WTC11 (cell line): ENCODE measurements around the gene AGPS. TPM values are rescaled to one million over a fixed set of nuclear protein-coding genes. Genes with fewer than 3 reads are reported as not detected.

Experiments used
- ATAC-seq: fragments of 200-7000 bp; cut with Tn5 transposase; 2 replicates; pipeline ENCODE4 v1.10.0; 2021; ENCODE audit warnings: mild to moderate bottlenecking, moderate library complexity
- CTCF ChIA-PET: fragments of 300-600 bp; sonication (Branson Sonifier 250); formaldehyde crosslinking; loops from one replicate; lab custom pipeline; 2021; ENCODE audit warnings: antibody characterized with exemption; lab: Charles Lee
- POLR2A ChIA-PET: fragments of 350-600 bp; sonication (Branson Sonifier 250); formaldehyde crosslinking; loops from one replicate; lab custom pipeline; 2021; ENCODE audit warnings: antibody characterized with exemption; lab: Charles Lee
- DNase-seq: peaks from one replicate; pipeline ENCODE4 v3.0.0; 2021; ENCODE audit warnings: low spot score
- H3K27ac Mint-ChIP-seq: 2 replicates; pipeline ENCODE4 v1.8.0; 2021; ENCODE audit warnings: mixed read lengths
- H3K27me3 Mint-ChIP-seq: 2 replicates; pipeline ENCODE4 v1.8.0; 2021; ENCODE audit warnings: low read depth, mild to moderate bottlenecking, moderate library complexity, mixed read lengths
- H3K36me3 Mint-ChIP-seq: 2 replicates; pipeline ENCODE4 v1.8.0; 2021; ENCODE audit warnings: mixed read lengths
- H3K4me1 Mint-ChIP-seq: 2 replicates; pipeline ENCODE4 v1.8.0; 2022; ENCODE audit warnings: mixed read lengths
- H3K4me3 Mint-ChIP-seq: 2 replicates; pipeline ENCODE4 v1.8.0; 2021; ENCODE audit warnings: mild to moderate bottlenecking, moderate library complexity, mixed read lengths
- H3K9me3 Mint-ChIP-seq: 2 replicates; pipeline ENCODE4 v1.8.0; 2021; ENCODE audit warnings: mixed read lengths
- E2F4 ChIP-seq: sonication (generic); formaldehyde crosslinking; IDR thresholded peaks from 2 replicates; pipeline ENCODE4 v1.8.1; 2022; ENCODE audit warnings: low read depth, mild to moderate bottlenecking, moderate library complexity, missing genetic modification reagents, borderline replicate concordance
- IRF1 ChIP-seq: sonication (generic); formaldehyde crosslinking; IDR thresholded peaks from 2 replicates; pipeline ENCODE4 v1.8.0; 2023; ENCODE audit warnings: missing genetic modification reagents
- JAZF1 ChIP-seq: fragments of 250-450 bp; sonication (Bioruptor Pico); IDR thresholded peaks from 2 replicates; pipeline ENCODE4 v1.9.0; 2021; ENCODE audit warnings: moderate library complexity, mild to moderate bottlenecking, inconsistent platforms
- MXD4 ChIP-seq: fragments of 250-450 bp; sonication (Bioruptor Pico); IDR thresholded peaks from 2 replicates; pipeline ENCODE4 v1.8.0; 2021; ENCODE audit warnings: mild to moderate bottlenecking, moderate library complexity, borderline replicate concordance
- NR1H2 ChIP-seq: sonication (generic); formaldehyde crosslinking; IDR thresholded peaks from 2 replicates; pipeline ENCODE4 v1.9.0; 2021; ENCODE audit warnings: mild to moderate bottlenecking, moderate library complexity, missing genetic modification reagents
- SMAD3 ChIP-seq: sonication (generic); formaldehyde crosslinking; IDR thresholded peaks from 2 replicates; pipeline ENCODE4 v1.8.0; 2022; ENCODE audit warnings: missing genetic modification reagents, mild to moderate bottlenecking, borderline replicate concordance
- STAT6 ChIP-seq: sonication (generic); formaldehyde crosslinking; conservative IDR thresholded peaks from 2 replicates; pipeline ENCODE4 v1.8.1; 2023; ENCODE audit warnings: mild to moderate bottlenecking, low read depth, missing genetic modification reagents, moderate library complexity
- ZNF416 ChIP-seq: fragments of 250-450 bp; sonication (Bioruptor Pico); IDR thresholded peaks from 2 replicates; pipeline ENCODE4 v1.9.0; 2021; ENCODE audit warnings: mild to moderate bottlenecking, inconsistent platforms
- ZNF423 ChIP-seq: fragments of 250-450 bp; sonication (Bioruptor Pico); IDR thresholded peaks from 2 replicates; pipeline ENCODE4 v2.1.2; 2022; ENCODE audit warnings: mild to moderate bottlenecking, moderate library complexity
- ZNF532 ChIP-seq: fragments of 250-450 bp; sonication (Bioruptor Pico); IDR thresholded peaks from 2 replicates; pipeline ENCODE4 v1.9.0; 2021; ENCODE audit warnings: mild to moderate bottlenecking, borderline replicate concordance
- ZSCAN18 ChIP-seq: fragments of 250-450 bp; sonication (Bioruptor Pico); IDR thresholded peaks from 2 replicates; pipeline ENCODE4 v2.1.2; 2022; ENCODE audit warnings: mild to moderate bottlenecking, moderate library complexity
- total RNA-seq: library from RNA; stranded (reverse); gene quantifications from 3 replicates; pipeline ENCODE4 v1.2.3, GENCODE V29; 2021
- TF ChIP-seq, protein P1 (sequence below): fragments of 250-450 bp; sonication (Bioruptor Pico); IDR thresholded peaks from 2 replicates; pipeline ENCODE4 v1.8.0; 2021; ENCODE audit warnings: mild to moderate bottlenecking
- TF ChIP-seq, protein P2 (sequence below): fragments of 200-600 bp; IDR thresholded peaks from 2 replicates; pipeline ENCODE4 v1.8.0; 2022; ENCODE audit warnings: antibody characterized with exemption
- TF ChIP-seq, protein P3 (sequence below): sonication (generic); formaldehyde crosslinking; IDR thresholded peaks from 2 replicates; pipeline ENCODE4 v1.8.1; 2023; ENCODE audit warnings: mild to moderate bottlenecking, missing genetic modification reagents

The AGPS gene
- total RNA-seq, 1 experiment from 2014 or later: 60.8 TPM

DNA sequence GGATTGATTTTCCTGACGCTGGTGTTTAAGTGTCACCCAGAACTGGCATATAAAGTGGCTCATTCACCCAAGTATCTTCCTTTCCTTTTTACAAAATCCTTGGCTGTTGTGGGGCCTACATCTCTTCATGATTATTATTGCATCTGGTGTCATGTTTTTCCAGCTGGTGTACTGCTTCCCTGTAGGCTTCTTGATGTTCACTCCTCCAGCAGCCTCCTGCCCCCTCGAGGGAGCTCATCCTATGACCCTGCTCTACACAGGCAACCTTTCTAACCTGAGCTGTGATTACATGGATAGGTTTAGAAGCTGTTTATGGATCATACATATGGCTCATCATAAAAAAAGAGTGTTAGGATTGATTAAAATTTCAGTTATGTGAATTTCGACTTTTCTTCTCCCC lies 12.4 kb upstream of the AGPS start (continued):
- TF ChIP-seq ZNF532 (CRISPR knock-in tag): no peak
- TF ChIP-seq, protein P1, sequence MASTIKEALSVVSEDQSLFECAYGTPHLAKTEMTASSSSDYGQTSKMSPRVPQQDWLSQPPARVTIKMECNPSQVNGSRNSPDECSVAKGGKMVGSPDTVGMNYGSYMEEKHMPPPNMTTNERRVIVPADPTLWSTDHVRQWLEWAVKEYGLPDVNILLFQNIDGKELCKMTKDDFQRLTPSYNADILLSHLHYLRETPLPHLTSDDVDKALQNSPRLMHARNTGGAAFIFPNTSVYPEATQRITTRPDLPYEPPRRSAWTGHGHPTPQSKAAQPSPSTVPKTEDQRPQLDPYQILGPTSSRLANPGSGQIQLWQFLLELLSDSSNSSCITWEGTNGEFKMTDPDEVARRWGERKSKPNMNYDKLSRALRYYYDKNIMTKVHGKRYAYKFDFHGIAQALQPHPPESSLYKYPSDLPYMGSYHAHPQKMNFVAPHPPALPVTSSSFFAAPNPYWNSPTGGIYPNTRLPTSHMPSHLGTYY: no peak

- no peak for TF ChIP-seq ZSCAN18 (CRISPR knock-in tag)
- TF ChIP-seq NR1H2 (CRISPR knock-in tag): no peak
- TF ChIP-seq, protein P2, sequence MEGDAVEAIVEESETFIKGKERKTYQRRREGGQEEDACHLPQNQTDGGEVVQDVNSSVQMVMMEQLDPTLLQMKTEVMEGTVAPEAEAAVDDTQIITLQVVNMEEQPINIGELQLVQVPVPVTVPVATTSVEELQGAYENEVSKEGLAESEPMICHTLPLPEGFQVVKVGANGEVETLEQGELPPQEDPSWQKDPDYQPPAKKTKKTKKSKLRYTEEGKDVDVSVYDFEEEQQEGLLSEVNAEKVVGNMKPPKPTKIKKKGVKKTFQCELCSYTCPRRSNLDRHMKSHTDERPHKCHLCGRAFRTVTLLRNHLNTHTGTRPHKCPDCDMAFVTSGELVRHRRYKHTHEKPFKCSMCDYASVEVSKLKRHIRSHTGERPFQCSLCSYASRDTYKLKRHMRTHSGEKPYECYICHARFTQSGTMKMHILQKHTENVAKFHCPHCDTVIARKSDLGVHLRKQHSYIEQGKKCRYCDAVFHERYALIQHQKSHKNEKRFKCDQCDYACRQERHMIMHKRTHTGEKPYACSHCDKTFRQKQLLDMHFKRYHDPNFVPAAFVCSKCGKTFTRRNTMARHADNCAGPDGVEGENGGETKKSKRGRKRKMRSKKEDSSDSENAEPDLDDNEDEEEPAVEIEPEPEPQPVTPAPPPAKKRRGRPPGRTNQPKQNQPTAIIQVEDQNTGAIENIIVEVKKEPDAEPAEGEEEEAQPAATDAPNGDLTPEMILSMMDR: no peak
- TF ChIP-seq ZNF416: no peak
- TF ChIP-seq JAZF1 (CRISPR knock-in tag): no peak
- no peak for TF ChIP-seq SMAD3
- TF ChIP-seq IRF1 (CRISPR knock-in tag): no peak
- no peak for TF ChIP-seq MXD4 (CRISPR knock-in tag)
- no peak for TF ChIP-seq E2F4 (CRISPR knock-in tag)
- TF ChIP-seq STAT6 (CRISPR knock-in tag): no peak
- TF ChIP-seq, protein P3, sequence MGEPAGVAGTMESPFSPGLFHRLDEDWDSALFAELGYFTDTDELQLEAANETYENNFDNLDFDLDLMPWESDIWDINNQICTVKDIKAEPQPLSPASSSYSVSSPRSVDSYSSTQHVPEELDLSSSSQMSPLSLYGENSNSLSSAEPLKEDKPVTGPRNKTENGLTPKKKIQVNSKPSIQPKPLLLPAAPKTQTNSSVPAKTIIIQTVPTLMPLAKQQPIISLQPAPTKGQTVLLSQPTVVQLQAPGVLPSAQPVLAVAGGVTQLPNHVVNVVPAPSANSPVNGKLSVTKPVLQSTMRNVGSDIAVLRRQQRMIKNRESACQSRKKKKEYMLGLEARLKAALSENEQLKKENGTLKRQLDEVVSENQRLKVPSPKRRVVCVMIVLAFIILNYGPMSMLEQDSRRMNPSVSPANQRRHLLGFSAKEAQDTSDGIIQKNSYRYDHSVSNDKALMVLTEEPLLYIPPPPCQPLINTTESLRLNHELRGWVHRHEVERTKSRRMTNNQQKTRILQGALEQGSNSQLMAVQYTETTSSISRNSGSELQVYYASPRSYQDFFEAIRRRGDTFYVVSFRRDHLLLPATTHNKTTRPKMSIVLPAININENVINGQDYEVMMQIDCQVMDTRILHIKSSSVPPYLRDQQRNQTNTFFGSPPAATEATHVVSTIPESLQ (CRISPR knock-in tag): no peak
- TF ChIP-seq ZNF423: no peak
- TF ChIP-seq, all 79 proteins: peak for 0
- ChIA-PET CTCF (interaction anchor here (0.8 to 1.1 kb wide), 2 partner anchors 8 to 129 kb away, joined by 3 to 4 read pairs; partner anchors contain the start of gene AGPS), POLR2A (interaction anchor here (0.6 to 0.7 kb wide), 2 partner anchors 9 to 341 kb away, joined by 3 to 4 read pairs; partner anchors contain the start of gene AGPS)
- Mint-ChIP-seq H3K4me1 (peaks cover 10% of the 10 kb centered on the region), H3K27ac (0 out of 2 replicates have a peak overlapping the region, but pooled peaks have one; percentile 13), H3K27me3 (no peaks in the 10 kb centered on the region), H3K36me3 (no peaks in the 10 kb centered on the region), H3K9me3 (no peaks in the 10 kb centered on the region), H3K4me3 (no peak overlapping the region)
- peak; percentile 79 for ATAC-seq
- DNase-seq: no peak
Observed at GRCh38 chr2:177383935-177384334, 8.6 kb upstream of the AGPS start.
